Adipose tissue (tissue), 3 donors: ENCODE data around the gene HOXA3. TPM values are rescaled to one million over a fixed set of nuclear protein-coding genes. Genes with fewer than 3 reads are reported as not detected.

Experiments
- H3K27ac ChIP-seq: one replicate; pipeline ENCODE4 v1.5.1; 2013; ENCODE audit warnings: low read depth, low read length
- WGBS, 3 donors: extraction: QIAGEN DNeasy Blood & Tissue Kit; methylation state at CpG; one replicate each; pipeline ENCODE4 v1.1.7; 2013; 5-methylcytosine and 5-hydroxymethylcytosine counted together
- polyA plus RNA-seq, 3 donors: library from polyadenylated mRNA; stranded (reverse); fragments of 200-250 nt; gene quantifications; one replicate each; pipeline ENCODE4 v1.2.3, GENCODE V29; 2013
- donor health status: healthy with polysubstance abuse.
- donor health status: Bipolar disorder and iron deficiency.
- donor health status: healthy.

Gene HOXA3
- polyA plus RNA-seq, 3 donors, result 0.86 to 7.4 (median 4.6) TPM

DNA sequence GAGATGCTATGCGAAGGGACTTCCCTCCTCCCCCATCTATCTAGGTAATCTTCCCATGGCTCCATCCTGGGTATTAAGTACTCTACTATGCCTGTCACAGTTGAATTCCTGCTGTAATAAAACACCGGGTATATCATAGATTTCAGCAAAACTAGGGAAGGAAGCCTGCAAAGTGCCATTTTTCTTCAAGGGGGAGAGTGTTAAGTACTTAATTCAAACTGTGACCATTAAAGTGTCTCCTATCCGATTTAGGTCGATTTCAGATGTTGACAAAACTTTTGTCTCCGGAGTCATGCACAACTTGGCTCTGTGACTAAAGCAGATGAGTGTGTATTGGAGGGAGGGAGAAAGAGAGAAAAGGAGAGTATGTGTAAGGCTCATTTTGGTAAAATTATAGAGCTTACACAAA is 26.4 kb downstream of the HOXA3 start:
- no peak overlapping the region for H3K27ac ChIP-seq
- 22 to 55% (median 51%) methylated on average over 5 of the region's 5 CpGs for WGBS, 3 donors

GRCh38 chr7:27124902-27125689 is 27.3 kb downstream of the HOXA3 start:
- 39 to 73% (median 73%) methylated on average over 8 of the region's 8 CpGs for WGBS, 3 donors
- H3K27ac ChIP-seq, result no peak overlapping the region

DNA sequence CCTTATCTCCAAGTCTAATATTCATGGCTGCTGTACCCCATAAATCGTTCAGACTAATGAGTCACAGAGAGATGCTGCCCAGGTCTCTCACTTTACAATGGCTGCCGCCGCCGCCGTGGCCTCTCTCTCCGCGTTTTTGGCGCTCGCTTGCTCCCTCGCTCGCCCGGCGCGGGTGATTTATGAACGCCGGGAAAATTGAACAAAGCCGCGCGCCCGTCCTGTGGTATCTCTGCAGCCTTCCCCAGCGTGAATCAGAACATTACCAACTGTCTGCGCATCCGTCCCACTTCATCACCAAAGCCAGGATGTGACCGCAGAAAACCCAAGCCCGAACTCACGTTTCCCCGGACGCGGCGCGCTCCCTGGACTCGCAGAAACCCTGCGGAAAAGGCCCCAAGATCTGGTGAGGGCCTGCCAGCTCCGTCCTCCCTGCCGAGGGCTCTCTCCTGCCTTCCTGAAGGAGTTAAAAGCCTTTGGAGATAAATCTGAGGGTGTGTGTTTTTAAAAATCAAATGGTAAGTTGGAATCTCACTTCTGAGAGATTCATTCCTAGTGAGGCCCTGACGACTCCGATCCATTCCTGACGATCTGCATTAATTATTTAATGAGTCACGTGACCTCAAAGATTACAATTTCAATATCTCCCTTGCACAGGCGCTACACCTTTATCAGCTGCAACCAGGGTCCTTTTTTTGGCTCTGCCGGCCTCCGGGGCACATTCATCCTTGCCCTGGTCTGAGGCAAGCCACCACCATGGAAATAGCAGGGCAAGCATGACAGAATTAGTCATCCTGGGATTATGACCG is 28.1 kb downstream of the HOXA3 start:
- H3K27ac ChIP-seq, result no peak overlapping the region
- 30 to 65% (median 56%) methylated on average over 43 of the region's 43 CpGs for WGBS, 3 donors

GRCh38 chr7:27123477-27124053 is 28.8 kb downstream of the HOXA3 start:
- peak overlapping the region; percentile 89 for H3K27ac ChIP-seq
- WGBS, 3 donors, result 29 to 72% (median 69%) methylated on average over 22 to 26 of the region's 26 CpGs

DNA sequence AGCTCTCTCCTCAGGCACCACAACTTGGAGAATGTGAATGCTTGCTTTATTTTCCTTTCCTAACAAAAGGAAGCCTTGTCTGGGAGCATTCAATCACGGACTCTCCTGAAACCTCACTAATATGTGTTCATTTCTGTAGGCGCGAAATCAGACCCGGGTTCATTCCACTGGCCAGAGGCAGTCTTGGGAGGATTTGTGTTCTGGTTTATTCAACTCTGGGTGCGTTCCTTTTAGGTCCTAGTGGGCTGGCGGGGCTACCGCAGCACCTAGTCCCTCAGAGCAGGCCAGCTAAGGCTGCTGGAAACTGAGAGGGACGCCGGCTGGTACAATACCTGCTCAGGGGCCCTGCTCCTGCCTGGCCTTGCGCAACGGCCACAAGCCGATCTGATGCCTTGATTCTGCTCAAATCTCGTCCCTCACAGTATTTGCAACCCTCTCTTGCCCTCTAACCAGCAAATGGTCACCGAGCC is 29.3 kb downstream of the HOXA3 start:
- 17 to 53% (median 49%) methylated on average over 14 of the region's 14 CpGs for WGBS, 3 donors
- H3K27ac ChIP-seq, result peak overlapping the region; percentile 89

DNA sequence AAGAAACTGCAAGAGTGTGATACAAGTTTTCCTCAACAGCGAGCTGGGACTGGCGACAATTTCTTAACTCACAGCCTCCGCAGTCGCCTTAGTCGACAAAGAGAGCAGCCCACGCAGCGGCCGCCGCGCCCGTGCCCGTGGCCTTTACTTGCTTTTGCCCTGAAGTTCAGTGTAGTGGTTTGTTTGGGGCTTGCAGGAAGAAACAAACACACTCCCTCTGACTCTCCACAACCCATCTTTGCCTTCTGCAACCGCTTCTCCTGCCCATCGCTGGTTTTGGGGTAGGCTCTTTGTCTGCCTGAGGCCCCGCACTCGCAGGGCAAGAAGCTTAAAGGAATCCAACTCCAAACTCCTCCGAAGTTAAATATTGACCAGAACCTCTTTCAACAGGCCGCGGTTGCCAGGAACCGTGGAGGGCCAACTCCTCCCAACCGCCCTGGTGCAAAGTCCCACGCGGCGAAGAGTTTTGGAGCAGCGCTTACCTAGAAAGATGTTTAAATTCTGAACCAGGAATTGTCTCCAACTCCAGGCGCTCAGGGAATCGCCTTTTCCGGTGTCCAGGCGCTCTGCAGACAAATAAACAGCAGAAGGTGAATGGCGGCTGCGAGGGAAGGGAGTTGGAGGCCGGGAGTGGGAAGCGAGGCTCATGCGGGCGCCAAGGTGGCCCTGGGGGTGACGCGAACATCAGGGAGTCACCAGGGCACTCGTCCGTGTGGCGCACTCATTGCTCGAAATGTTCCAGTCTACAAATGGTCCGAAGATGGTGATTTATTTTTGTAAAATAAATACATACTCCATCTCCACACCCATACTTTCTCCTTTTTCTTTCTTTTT is 30.1 kb downstream of the HOXA3 start:
- H3K27ac ChIP-seq, result peak overlapping the region; percentile 40
- WGBS, 3 donors, result 25 to 64% (median 54%) methylated on average over 42 of the region's 42 CpGs

- H3K27ac ChIP-seq, result peak overlapping the region; percentile 40
- 36 to 63% (median 57%) methylated on average over 7 of the region's 7 CpGs for WGBS, 3 donors
Observed at GRCh38 chr7:27121684-27122076, 30.7 kb downstream of the HOXA3 start.

DNA sequence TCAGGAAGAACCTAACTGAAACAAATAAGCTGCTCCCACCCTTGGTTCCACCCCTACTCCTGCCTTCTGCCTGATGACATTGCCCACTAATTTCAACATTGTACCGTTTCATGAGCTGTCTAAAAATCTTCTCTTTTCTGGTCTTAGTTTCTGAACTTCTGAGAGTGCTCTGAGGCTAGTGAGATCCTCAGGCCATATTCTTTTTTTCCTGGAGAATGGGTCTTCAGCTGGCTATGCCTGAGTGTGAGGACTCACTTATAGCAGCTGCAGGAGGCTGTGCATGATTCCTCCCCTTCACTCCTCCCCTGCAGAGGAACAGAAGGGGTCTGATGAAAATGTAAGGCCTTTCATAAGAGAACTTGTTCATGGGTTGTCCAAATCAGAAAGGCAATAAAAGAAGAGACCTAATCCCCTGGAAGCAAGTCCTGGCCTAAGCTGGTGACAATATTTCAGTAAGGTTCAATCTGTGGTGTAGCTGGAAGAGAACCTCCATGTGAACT is 32.9 kb downstream of the HOXA3 start:
- WGBS, 3 donors, result 20 to 44% (median 33%) methylated on average over 1 of the region's 1 CpG

GRCh38 chr7:27118580-27118979 is 33.8 kb downstream of the HOXA3 start:
- WGBS, 3 donors, result 36 to 38% (median 37%) methylated on average over 3 of the region's 3 CpGs
- no peak overlapping the region for H3K27ac ChIP-seq

More for the DNA sequence above, 32.9 kb downstream of the HOXA3 start:
- H3K27ac ChIP-seq, result no peak overlapping the region

GRCh38 chr7:27117887-27118491 is 34.4 kb downstream of the HOXA3 start:
- no peak overlapping the region for H3K27ac ChIP-seq
- WGBS, 3 donors, result 26 to 42% (median 34%) methylated on average over 19 of the region's 19 CpGs

DNA sequence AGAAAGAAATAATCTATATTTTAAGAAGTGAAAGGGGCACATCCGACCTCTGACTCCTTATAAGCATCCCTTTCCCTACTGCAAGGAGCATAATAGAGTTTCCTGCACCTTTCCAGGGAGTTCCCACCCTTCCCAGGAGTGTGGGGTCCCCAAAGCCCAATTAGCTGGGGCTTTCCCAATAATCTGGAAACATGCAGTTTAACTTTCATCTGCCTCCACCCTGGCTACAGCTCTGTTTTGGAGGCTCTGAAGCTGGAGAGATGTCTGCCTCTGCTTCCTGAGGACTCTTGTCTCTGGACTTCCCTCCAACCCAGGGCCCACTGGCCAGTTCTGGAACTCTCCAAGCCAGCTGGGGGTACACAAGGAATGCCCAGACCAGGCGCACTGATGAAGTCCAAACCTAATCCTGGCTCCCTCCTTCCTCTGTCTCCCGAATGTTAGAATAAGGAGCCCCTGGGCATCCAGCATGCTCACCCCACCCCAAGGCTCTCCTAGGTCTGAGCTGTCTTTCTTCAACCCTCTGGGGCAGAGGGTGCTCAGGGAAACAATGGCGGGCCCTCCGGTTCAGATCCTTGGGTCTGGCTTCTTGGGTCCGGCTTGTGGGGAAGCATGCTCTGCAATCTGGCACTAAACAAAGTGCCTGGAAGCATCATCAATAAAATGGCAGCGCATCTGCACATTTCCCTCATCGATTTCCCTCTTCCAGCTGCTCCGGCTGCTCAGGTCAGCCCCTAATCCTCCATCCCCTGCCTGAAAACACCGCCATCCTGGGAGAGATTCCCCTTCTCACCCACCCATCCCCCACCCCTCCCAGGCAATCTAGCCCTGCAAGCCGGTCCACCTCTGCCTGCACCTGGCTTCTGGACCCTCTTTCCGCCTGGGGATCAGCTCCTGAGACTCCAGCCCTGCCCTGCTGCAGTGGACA is 35.2 kb downstream of the HOXA3 start:
- no peak overlapping the region for H3K27ac ChIP-seq
- WGBS, 3 donors, result 21 to 53% (median 52%) methylated on average over 12 of the region's 12 CpGs

DNA sequence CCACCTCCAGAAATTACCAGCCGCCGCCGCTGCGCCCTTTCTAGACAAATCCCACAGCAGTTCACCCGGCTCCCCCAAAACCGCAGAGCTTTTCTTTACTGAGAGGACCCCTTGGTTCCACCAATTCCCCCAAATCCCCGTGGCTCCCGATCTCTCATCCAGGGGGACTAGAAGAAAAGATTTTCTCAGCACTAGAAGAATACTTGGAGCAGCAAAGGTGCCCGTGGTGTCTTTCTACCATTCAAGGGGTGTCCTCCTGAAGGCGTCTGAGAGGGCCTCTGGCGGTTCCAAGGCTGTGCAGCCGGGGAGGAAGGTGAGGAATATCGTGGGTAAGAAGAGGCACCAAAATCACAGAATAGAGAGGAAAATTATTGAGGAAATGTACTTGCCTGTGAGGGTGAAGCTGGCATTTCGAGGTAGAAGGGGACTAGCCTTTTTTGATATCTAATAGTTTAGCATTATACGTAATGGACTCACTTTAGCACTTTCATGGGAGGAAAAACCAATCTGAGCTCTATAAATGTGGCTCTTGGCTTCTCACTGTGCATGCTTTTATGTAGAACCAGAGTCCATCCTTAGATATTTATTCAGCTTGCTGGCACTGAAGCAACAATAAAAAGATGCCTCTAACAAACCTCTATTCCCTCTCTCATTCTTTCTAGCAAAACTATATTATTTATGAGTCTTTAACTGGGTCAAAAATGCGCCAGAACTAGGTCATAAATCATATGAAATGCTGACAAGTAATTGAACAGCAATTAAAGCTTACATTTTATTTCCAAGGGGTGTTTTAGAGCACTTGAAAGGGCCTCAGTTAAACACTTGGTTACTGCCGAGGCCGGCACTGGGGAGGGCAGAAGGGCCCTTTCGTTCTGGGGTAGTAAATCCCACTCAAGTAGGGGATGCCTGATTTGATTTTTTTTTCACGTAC is 36.1 kb downstream of the HOXA3 start:
- no peak overlapping the region for H3K27ac ChIP-seq
- WGBS, 3 donors, result 39 to 53% (median 50%) methylated on average over 20 of the region's 20 CpGs

GRCh38 chr7:27115221-27116026 is 37.0 kb downstream of the HOXA3 start:
- peak overlapping the region; percentile 87 for H3K27ac ChIP-seq
- WGBS, 3 donors, result 21 to 49% (median 46%) methylated on average over 45 of the region's 45 CpGs

DNA sequence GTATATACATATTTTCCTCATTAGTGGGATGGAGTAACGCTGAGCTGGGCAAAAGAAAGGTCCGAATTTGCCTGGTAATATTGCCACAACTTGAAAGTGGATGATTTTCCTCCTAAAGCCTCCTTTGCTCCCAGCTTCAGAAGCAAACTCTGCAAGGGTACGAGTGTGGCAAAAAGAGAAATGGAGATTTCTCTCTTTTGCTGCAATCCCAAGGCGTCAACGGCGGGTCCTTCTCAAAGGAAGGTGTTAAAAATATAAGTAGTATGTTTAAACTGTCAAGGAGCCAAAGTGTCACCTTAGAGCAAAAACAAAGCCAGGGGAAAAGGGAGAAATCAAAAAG is 37.5 kb downstream of the HOXA3 start:
- H3K27ac ChIP-seq, result peak overlapping the region; percentile 87
- WGBS, 3 donors, result 21 to 44% (median 39%) methylated on average over 6 of the region's 6 CpGs
